ELR (cell line): ENCODE results near the gene SAMD3.
"Not testable (repeated sequence)": the region's sequence is repeated elsewhere in the genome, so short reads cannot be mapped to it uniquely, and the experiment has no call there.

Experiments used
- DNase-seq: peaks from one replicate; pipeline ENCODE4 v3.0.0-alpha.2; 2015; ENCODE audit warnings: low read depth

Gene SAMD3

DNA sequence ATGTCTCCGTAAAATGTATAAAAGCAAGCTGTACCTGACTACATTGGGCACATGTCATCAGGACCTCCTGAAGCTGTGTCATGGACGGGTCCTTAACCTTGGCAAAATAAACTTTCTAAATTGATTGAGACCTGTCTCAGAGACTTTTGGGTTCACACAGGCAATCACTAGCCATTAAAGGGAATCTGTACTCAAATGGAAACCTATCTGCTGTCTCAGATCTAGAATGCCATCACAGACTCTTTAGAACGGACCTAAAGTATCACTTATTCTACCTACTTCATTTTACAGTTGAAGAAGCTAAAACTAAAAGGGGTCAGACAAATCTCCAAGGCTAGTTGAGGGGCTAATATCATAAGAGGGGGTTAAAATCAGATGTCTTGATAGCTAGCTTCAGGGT lies 11.1 kb downstream of the SAMD3 start:
- DNase-seq: no peak

DNA sequence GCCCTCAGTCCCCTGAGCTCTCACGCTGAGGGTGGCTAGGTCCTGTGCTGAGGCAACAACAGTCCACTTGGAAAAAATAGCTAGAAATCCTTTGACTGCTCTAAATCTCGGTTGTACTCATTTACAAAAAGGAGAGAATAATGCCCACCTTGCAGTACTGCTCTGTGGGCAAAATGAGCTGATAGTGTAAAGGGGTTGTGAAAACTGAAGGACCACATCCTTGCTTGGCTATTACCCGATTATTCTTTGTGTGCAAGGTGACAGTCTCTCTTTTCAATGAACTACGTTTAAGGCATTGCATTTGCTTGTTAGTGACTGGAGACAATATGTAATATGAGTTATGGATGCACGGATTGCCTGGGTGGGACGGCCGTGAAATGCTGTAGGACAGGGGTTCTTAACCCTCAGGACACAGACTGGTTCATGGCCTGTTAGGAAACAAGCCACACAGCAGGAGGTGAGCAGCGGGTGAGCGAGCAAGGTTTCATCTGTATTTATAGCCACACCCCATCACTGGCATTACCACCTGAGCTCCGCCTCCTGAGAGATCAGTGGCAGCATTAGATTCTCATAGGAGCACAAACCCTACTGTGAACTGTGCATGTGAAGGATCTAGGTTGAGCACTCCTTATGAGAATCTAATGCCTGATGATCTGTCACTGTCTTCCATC lies 14.6 kb downstream of the SAMD3 start:
- DNase-seq: no peak

DNA sequence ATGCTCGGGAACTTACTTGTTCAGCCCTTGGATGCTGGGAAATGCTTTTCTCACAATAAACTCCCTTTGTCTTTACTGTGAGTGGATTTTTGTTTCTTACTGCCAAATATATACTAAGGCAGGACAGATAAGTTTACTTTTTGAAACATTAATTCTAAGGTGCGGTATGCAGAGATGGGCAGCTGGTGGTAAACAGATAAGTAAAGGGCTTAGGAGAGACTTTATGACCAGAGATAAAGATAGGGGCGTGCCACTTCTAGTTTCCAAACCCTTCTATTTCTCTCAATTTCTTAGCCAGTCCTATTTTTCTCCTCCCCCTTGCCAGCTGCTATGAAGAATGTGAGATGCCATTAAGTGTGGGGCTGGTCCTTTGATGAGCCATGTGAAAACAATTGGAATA lies 16.3 kb downstream of the SAMD3 start:
- DNase-seq: no peak

DNA sequence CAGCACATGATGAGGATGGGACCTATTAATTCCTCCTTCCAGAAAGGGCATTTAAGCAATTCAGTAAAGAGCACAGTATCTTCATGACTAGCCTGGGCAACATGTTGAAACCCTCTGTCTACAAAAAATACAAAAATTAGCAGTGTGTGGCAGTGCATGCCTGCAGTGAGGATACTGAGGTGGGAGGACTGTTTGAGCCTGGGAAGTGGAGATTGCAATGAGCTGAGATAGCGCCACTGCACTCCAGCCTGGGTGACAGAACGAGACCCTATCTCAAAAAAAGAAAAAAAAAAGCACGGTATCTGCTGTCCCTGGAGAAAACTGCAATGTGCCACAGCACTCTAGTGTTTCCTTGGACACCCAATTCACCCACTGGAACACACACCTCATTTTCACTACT lies 18.4 kb downstream of the SAMD3 start:
- DNase-seq: no peak

DNA sequence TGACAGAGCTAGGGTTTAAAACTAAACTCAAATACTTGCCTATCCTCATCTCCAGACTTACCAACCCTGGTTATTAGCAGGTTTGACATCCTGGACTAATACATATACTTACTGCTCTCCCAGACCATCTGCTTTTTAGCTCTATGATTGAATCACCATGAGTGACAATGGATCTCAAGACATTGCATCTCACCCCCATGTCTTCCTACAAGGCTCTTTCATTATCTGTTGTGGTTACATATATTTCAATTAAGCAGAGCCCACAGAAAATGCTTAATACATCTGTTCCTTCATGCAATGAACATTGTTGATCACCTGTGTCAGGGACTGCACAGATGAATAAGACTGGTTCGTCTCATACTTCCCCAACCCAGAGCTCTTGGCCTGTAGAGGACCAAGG lies 19.4 kb downstream of the SAMD3 start:
- no peak for DNase-seq

DNA sequence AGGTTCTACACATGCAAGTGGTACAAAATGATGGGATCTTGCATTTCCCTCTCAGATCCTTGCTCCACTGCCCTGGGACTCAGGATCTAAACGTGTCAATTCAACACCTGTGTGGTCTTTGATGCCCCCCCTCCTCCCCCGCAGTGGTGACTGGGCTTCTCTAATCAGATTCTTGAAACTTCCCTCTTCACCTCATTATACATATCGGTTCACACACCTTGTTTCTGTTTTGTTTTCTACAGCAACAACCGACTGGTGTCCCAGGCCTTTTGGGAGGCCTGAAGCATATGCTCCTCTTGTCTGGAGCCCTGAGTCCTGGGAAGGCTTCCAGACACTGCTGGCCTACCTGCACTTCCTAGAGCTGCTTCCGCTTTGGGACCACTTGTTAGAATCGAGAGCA lies 20.0 kb downstream of the SAMD3 start:
- DNase-seq: no peak

DNA sequence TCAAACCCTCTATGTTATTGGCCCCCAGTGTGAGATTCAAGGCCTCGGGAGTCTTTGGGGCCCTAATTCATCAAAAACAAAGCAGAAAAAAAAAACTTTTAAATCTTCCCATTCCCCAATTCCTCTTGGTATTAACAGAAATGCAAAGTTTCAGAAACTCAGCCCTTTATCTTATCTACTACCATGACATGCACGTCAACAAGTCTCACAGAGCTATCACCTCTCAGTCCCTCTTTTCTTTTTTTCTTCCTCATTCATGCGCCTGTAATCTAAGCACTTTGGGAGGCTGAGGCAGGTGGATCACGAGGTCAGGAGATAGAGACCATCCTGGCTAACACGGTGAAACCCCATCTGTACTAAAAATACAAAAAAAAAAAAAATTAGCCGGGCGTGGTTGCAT lies 22.7 kb downstream of the SAMD3 start:
- DNase-seq: no peak

DNA sequence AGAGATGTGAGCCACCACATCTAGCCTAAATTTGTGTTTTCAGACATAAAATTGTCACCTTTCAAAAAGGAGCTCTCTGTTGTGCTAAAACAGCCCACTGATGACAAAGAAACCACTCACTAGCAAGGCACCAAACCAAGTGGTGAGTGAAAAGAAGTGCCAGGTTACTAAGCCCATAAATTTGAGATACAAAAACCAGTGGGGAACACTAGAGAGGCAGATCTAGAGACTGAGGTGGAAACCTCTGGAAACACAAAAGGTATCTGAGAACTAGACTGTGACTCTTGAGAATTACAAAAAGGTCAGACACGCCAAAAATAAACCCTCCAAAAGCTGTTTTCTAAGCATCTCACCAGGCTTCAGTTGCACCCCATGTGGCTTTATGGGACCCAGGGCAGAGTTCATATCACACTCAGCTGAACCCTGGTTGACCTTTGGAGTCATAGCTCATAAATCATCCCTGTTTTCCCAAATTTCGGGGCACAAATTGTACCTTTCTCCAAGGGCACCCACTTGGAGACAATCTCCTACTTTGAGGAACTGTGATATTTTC lies 24.2 kb downstream of the SAMD3 start:
- no peak for DNase-seq

DNA sequence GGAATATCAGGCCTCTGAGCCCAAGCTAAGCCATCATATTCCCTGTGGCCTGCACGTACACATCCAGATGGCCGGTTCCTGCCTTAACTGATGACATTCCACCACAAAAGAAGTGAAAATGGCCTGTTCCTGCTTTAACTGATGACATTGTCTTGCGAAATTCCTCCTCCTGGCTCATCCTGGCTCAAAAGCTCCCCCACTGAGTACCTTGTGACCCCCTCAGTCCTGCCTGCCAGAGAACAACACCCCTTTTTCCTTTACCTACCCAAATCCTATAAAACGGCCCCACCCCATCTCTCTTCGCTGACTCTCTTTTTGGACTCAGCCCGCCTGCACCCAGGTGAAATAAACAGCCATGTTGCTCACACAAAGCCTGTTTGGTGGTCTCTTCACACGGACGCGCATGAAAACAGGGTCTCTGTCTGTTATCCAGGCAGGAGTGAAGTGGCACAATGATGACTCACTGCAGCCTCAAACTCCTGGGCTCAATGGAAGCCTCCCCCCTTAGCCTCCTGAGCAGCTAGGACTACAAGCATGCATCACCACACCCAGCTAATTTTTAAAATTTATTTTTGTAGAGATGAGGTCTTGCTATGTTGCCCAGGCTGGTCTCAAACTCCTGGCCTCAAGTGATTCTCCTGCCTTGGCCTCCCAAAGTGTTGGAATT lies 24.8 kb downstream of the SAMD3 start:
- not testable (repeated sequence) for DNase-seq

DNA sequence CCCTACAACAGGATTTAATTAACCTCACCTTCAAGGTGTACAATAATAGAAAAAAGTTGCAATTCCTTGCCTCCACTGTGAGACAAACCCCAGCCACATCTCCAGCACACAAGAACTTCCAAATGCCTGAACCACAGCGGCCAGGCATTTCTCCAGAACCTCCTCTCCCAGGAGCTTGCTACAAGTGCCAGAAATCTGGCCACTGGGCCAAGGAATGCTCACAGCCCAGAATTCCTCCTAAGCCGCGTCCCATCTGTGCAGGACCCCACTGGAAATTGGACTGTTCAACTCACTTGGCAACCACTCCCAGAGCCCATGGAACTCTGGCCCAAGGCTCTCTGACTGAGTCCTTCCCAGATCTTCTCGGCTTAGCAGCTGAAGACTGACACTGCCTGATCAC lies 28.3 kb downstream of the SAMD3 start:
- not testable (repeated sequence) for DNase-seq

DNA sequence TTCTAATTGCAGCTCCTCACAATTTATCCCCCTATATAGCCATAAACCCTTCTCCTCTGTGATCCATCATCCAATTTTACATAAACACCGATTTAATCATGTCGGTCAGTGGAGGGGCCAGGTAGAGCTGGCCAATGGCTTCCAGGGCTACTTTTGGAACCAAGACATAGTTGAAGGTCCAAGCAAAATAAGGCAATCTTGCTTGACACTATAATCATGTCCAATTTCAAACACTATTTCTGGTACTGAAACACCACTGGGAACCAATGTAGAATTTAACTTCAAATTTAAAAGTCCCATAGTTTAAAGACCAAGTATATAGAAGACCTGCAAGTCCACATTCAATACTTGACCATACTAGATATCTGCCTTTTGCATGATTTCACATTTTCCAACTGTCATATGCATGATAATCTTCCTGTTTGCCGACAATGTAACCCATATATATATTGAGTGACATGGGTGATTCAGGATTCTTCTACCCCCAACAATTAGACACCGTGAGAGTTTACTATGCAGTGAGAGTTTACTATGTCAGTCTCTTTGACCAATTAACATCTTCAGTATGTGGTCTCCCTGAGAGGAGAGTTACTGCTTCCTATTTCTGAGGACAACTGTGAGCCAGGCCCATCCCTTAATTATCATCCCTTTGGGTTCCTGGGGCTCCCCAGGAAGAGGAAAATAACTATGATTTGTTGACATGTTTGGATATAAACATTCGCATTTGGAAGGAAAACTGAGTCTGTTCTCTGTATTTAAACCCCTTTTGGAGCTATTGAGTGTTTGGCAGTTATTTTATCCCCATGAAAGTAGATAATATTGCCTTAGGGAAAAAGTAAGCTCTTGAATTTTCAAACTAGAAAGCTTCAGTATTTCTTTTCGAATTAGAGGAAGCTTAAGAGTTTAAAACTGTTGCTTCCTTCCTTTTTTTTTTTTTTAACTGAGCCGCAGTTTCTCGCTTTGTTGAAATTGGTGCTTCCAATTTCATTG lies 31.8 kb downstream of the SAMD3 start:
- no peak for DNase-seq

DNA sequence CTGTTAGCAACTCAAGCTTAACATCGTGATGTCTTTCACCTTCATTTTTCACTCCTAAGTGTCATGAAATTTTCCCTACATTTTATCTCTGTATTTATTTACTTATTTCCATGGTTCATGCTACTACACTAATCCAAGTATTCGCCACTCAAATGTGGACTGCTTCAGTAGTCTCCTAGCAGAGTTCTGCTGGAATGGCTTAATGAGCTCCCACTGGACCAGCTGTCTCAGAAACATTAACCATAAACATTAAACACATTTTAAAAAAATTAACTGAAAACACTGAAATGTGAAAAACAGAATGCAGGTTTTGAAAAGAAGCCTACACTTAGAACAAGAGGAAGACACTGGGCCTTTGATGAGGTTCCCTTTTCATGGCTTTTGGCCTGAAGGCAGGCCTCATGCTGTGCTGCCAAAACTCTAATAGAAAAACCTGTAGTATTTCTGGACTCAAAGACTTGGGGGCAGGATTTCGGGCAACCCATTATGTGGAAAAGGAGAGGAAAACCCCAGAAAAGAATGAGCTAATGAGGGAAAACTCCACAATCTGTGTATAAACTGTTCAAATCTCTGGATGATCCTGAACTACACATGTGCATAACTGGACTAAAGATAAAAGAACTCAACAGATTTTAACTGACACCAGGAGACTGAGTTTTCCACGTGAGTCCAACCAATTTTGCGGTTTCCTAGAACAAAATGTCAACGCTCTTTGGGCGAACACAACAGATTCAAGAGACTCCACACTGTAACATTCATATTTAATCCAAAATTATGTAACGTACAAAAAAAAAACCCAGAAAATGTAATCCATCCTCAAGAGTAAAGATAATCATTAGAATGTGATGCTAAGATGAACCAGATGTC lies 33.0 kb downstream of the SAMD3 start:
- DNase-seq: no peak

DNA sequence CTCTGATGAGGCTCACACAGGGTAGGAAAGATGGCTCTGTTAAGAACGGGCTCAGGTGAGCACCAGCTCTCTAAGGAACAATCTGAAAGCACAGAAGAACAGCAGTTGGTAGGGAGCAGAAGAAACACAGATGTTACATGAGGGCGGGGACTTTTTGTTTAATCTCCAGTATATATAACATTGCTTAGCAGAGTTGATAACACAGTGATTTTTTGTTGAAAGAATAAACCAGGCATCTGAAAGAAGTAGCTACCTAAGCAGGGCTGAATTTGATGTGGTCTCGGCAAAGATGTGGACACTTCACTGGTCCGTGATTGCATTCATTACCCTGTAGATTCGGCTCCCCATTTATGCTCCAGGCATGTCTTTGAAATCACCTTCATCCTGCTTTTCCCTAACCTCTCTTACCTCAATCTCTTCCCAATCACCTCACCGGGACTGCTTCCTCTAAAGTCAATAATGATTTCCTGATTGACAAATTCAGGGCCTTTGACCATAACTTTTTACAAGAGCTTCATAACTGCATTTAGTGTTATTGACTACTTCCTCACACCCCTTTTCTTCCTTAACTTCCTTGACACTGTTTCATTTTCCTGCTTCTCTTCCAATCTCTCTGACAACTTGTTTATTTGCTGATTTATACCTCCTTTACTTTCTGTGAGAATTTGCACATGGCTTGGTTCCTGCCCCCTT lies 34.4 kb downstream of the SAMD3 start:
- DNase-seq: no peak

DNA sequence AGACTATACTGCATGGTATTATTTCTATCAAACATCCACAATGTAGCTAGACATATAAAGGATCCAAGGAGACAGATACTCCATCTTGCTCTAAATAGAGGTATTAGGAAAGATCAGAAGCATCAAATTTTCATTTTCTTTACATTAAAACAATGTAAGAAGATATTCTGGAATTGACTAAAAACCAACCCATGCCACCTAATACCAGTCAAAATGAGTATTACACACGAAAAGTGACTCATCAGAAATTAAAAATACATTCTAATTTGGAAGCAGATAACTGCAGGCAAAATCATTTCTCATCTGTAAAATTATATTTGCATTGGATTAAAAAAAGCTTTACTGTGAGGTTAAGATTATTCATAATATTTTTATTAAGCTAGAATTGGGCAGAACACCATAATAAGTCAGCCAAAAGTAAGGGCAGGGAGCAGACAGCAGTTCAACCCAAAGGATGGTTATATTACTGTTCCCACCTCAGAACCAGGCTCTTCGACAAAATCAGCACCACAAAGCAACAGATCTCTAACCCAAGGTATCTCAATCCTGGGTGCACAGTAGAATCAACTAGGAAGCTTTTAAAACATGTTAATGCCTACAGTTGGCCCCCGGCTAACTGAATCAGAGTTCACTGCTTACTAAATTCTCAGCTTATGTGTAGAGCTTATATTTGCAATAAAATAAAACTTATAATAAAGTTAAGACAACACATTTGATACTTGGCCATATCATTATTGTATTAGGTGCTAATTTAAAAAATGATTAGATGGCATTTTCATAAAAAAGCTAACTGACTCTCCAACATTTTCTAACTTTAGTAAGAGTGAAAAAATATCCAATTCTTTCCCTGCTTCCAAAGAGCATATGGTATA lies 35.2 kb downstream of the SAMD3 start:
- no peak for DNase-seq

DNA sequence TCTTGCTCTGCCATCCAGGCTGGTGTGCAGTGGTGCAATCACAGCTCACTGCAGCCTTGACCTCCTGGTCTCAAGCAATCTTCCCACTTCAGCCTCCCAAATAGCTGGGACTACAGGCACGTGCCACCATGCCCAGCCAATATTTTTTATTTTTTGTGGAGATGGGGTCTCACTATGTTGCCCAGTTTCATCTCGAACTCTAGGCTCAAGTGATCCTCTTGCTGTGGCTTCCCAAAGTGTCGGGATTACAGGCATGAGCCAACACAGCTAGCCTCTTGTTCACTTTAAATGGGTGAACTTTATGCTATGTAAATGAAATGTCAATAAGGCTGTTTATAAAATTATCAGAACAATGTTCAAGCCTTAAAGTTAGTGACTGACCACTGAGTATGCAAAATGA lies 37.1 kb downstream of the SAMD3 start:
- DNase-seq: no peak

DNA sequence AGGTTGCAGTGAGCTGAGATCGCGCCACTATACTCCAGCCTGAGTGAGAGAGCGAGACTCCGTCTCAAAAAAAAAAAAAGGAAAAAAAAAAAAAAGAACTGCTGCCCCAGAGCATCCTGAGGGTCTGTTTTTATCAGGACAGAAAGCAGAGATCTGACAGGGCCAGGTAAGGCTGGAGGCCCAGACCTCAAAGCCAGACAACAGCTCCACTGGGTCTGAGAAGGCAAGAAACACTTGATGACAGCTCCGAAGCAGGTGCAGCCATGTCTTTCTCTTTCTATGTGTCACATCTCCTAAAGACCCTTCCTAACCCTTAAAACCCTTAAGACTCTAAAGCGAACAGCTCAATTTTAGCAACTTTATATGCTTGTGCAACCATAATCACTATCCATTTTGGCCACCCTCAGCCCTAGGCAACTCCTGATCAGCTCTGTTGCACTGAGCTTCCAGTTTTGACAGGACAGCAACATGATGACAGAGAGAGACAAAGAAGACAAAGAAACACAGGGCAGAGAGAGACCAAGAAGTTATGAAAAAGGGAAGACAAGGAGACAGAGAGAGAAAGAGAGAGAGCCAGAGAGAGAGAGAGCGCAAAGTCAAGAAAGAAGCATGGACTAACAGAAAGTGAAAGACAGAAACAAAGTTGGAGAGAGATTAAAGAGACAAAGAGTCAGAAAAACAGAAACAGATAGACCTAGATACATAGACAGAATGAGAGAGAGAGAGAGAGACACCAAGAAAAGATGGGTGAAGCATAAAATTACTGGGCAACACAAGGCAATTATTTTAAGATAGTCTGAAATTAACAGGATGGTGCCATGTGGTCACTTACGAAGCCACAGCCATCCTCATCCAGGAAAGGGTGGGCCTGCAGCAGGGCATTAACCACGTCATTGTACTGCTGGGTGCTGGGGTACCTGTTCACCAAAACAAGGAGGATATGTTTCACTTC lies 39.2 kb downstream of the SAMD3 start:
- no peak for DNase-seq

DNA sequence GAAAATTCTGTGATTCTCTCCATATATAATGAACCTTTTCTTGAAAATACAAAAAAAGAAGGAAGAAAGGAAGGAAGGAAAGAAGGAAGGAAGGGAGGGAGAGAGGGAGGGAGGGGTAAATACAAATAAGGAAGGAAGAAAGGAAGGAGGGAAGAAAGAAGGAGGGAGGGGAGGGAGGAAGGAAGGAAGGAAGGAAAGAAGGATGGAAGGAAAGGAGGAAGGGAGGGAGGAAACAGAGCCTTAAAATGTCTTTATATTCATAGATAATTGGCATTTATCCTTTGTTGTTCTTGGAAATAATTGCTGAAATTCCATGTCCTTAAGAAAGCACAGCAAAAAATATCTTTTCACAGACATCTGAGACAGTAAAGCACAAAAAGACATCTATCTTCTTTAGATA lies 40.3 kb downstream of the SAMD3 start:
- no peak for DNase-seq

DNA sequence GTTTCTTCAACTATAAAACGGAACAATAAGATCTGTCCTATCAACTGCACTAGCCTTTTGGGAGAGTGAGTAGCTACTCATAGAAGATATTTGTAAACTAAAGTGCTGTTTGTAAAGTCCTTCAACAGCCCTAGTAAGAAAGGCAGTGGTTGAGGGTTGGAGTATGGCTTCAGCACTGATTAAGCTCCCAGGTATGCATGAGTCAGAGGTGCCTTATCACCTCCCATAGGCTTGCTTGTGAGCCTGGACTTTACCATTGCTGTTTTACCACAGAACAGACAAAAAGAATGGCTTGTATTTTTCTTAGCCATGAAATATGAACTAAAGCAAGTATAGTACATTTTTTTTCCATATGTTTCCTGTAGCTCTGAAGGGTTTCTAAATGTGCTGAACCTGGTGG lies 44.1 kb downstream of the SAMD3 start:
- peak; percentile 95 for DNase-seq

DNA sequence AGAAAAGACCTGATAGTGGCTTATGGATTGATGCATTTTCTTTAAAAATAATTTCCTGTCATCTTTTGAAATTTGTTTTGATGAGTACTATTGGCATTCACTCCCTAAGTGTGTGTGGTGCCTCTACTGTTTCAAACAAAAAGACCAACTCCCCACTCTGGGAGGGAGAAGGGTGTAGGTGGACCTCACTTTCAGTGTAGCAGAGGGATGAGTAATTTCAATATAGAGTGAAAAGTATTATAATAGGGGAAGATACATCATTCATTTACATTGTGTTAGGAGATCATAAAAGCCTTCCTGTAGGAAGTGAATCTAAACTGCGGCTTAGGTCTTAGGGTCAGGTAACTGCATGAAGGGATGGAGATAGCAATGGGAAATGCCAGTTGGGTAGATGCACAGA lies 46.4 kb downstream of the SAMD3 start:
- DNase-seq: no peak
